Ovary (tissue), 9 donors: ENCODE data around the gene MICALL2. TPM values are rescaled to one million over a fixed set of nuclear protein-coding genes. Genes with fewer than 3 reads are reported as not detected.

Experiments
- DNase-seq, 5 donors: peaks; one replicate each; pipeline ENCODE4 v3.0.0-alpha.2; 2019 to 2020
- H3K27ac ChIP-seq, 2 donors: fragments of 200-600 bp; one replicate each; pipeline versions ENCODE4 v1.5.1 to v1.8.0; 2019 to 2022
- H3K27me3 ChIP-seq: fragments of 200-600 bp; one replicate; pipeline ENCODE4 v1.8.0; 2022
- H3K36me3 ChIP-seq: fragments of 200-600 bp; sonication (generic); one replicate; pipeline ENCODE4 v1.5.1; 2019
- H3K4me1 ChIP-seq: one replicate; pipeline ENCODE4 v1.8.1; 2013; ENCODE audit warnings: mild to moderate bottlenecking, moderate library complexity; ENCODE audit not compliant: insufficient read depth
- H3K4me3 ChIP-seq: fragments of 200-600 bp; sonication (generic); one replicate; pipeline ENCODE4 v1.5.1; 2017
- H3K9me3 ChIP-seq, 2 donors: fragments of 200-600 bp in 1 of 2; sonication (generic) in 1 of 2; one replicate each; pipeline versions ENCODE4 v1.5.1 to v1.8.1; 2013 to 2019; ENCODE audit warnings: mild to moderate bottlenecking in 1 of 2, moderate library complexity in 1 of 2
- EP300 ChIP-seq: sonication (generic); formaldehyde crosslinking; IDR thresholded peaks from one replicate; pipeline ENCODE4 v1.6.1; 2017; ENCODE audit warnings: antibody characterized with exemption
- POLR2A ChIP-seq: fragments of 450-650 bp; IDR thresholded peaks from one replicate; pipeline ENCODE4 v1.6.1; 2017; ENCODE audit warnings: antibody characterized with exemption, mild to moderate bottlenecking, moderate library complexity
- WGBS, 3 donors: extraction: QIAGEN DNeasy Blood & Tissue Kit in 1 of 3; methylation state at CpG; one replicate each; pipeline versions ENCODE4 v1.1.5 to v1.1.7; 2013 to 2017; 5-methylcytosine and 5-hydroxymethylcytosine counted together
- intact Hi-C, 4 donors: fragments of 100-400 bp; cut with DNase I; formaldehyde crosslinking; loops; one replicate each; pipeline versions ENCODE4 v1.11.0 to v1.15.1; 2022 to 2023
- polyA plus RNA-seq, 2 donors: library from polyadenylated mRNA; stranded (reverse); fragments of 200-250 nt in 1 of 2; fragments of 350-450 nt in 1 of 2; fragmentation: Illumina TruSeq in 1 of 2; extraction: RNeasy Lipid Tissue Mini Kit (QIAGEN cat#74804) in 1 of 2; gene quantifications; one replicate each; pipeline ENCODE4 v1.2.3, GENCODE V29; 2013 to 2014
- total RNA-seq, 7 donors: library from RNA; depleted of rRNA in 2 of 7; stranded (reverse); fragments of >200 nt in 2 of 7; fragmentation: NEBNext Ultra II Directional in 3 of 7; extraction: Animal tissue kit (Norgen Biotek cat#: 25700) in 3 of 7; gene quantifications; one replicate each; pipeline versions ENCODE4 v1.1.0 to v1.2.4, GENCODE V29; 2016 to 2023
- TF ChIP-seq, protein P1 (sequence below), 3 donors: fragments of 450-650 bp in 2 of 3; fragments of 200-600 bp in 1 of 3; IDR thresholded peaks; one replicate each; pipeline versions ENCODE4 v1.5.1 to v1.8.0; 2016 to 2022; ENCODE audit warnings: antibody characterized with exemption in 3 of 3, mild to moderate bottlenecking in 1 of 3
- donor health status: DM: no; HTN: no; CAD: no; lungs with moderate emphysema.
- donor health status: DM: no; HTN: no; CAD: no.
- donor health status: Bipolar disorder and iron deficiency.
- donor health status: DM: yes; HTN: yes; CAD: no.
- donor health status: DM: no; HTN: no; CAD: no.
- donor health status: DM: yes; HTN: yes; CAD: no.

The MICALL2 gene
- total and polyA plus RNA-seq, 9 donors = 0.95 to 13.4 (median 6.5) TPM

DNA sequence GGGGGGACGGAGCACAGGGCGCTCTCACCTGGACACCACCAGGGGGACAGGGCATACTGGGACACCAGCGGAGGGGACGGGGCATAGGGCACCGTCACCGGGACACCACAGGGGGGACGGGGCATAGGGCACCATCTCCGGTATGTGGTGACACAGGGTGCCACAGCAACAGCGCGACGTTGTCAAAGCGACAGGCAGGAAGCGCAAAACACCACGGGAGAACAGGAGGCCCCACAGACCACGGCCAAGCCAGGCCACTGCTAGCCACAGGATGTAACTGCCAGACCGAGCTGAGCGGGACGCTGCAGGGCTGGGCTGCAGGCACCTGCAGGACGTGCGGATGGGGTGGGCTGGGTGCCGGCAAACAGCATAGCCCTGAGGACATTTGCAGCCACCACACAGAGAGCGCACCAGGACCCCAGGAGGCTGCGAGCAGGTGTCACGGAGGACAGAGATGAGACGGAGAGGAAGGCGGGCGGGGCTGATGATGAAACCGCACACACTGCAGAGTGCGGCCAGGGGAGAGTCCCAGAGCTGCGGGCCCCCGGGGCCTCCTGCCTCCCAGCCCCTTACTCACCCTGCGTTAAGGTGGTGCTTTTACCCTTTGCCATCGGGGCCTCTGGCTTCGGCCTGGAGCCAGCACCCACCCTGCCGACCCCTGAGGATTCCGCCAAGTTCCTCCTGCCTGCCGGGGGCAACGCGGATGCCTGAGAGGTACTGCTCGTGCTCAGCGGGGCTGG, 17.5 kb downstream of the MICALL2 start:
- no peaks in the 10 kb centered on the region for H3K27me3 ChIP-seq
- intact Hi-C loops = no loop called here
- H3K9me3 ChIP-seq = no peaks in the 10 kb centered on the region
- TF ChIP-seq POLR2A = no peak
- no peak for TF ChIP-seq EP300
- TF ChIP-seq, protein P1, sequence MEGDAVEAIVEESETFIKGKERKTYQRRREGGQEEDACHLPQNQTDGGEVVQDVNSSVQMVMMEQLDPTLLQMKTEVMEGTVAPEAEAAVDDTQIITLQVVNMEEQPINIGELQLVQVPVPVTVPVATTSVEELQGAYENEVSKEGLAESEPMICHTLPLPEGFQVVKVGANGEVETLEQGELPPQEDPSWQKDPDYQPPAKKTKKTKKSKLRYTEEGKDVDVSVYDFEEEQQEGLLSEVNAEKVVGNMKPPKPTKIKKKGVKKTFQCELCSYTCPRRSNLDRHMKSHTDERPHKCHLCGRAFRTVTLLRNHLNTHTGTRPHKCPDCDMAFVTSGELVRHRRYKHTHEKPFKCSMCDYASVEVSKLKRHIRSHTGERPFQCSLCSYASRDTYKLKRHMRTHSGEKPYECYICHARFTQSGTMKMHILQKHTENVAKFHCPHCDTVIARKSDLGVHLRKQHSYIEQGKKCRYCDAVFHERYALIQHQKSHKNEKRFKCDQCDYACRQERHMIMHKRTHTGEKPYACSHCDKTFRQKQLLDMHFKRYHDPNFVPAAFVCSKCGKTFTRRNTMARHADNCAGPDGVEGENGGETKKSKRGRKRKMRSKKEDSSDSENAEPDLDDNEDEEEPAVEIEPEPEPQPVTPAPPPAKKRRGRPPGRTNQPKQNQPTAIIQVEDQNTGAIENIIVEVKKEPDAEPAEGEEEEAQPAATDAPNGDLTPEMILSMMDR (IDR thresholded peaks at IDR 0.05) = no peak
- no peaks in the 10 kb centered on the region for H3K4me1 ChIP-seq
- DNase-seq = no peak
- no peak overlapping the region for H3K4me3 ChIP-seq
- H3K27ac ChIP-seq = no peak overlapping the region
- H3K36me3 ChIP-seq = no peaks in the 10 kb centered on the region
- 87 to 88% (median 87%) methylated on average over 40 to 41 of the region's 41 CpGs for WGBS, 3 donors

- TF ChIP-seq POLR2A (no peak), EP300 (no peak)
- TF ChIP-seq, protein P1 (IDR thresholded peaks at IDR 0.05) = no peak
- Histone ChIP-seq H3K4me1 (no peaks in the 10 kb centered on the region), H3K27ac (no peak overlapping the region), H3K27me3 (no peaks in the 10 kb centered on the region), H3K4me3 (no peak overlapping the region), H3K9me3 (no peaks in the 10 kb centered on the region), H3K36me3 (no peaks in the 10 kb centered on the region)
- intact Hi-C loops = no loop called here
- no peak for DNase-seq
- WGBS, 3 donors = 82 to 92% (median 87%) methylated on average over 10 of the region's 10 CpGs
These were observed 18.6 kb downstream of the MICALL2 start for GRCh38 chr7:1440620-1441019.

GRCh38 chr7:1439373-1440363, 19.6 kb downstream of the MICALL2 start:
- Histone ChIP-seq H3K27ac (no peak overlapping the region), H3K4me1 (no peaks in the 10 kb centered on the region), H3K9me3 (no peaks in the 10 kb centered on the region), H3K4me3 (no peak overlapping the region), H3K36me3 (no peaks in the 10 kb centered on the region), H3K27me3 (no peaks in the 10 kb centered on the region)
- intact Hi-C loops = loop anchor here in 1 of 4 donors (10.0 kb wide), 1 partner anchor 215 kb away; no protein-coding TSS in a partner anchor
- no peak for DNase-seq
- TF ChIP-seq, protein P1 (IDR thresholded peaks at IDR 0.05) = no peak
- no peak for TF ChIP-seq EP300
- TF ChIP-seq POLR2A = no peak
- 90 to 95% (median 93%) methylated on average over 20 to 31 of the region's 31 CpGs for WGBS, 3 donors

GRCh38 chr7:1438821-1439220, 20.4 kb downstream of the MICALL2 start:
- no peaks in the 10 kb centered on the region for H3K9me3 ChIP-seq
- H3K27ac ChIP-seq = no peak overlapping the region
- TF ChIP-seq POLR2A (no peak), EP300 (no peak)
- TF ChIP-seq, protein P1 (IDR thresholded peaks at IDR 0.05) = no peak
- H3K36me3 ChIP-seq = no peaks in the 10 kb centered on the region
- intact Hi-C loops = loop anchor here in 1 of 4 donors (10.0 kb wide), 1 partner anchor 214 kb away; no protein-coding TSS in a partner anchor
- H3K4me1 ChIP-seq = no peaks in the 10 kb centered on the region
- WGBS, 3 donors = 75 to 82% (median 81%) methylated on average over 14 to 15 of the region's 15 CpGs
- H3K27me3 ChIP-seq = no peaks in the 10 kb centered on the region
- DNase-seq = no peak
- no peak overlapping the region for H3K4me3 ChIP-seq
